ENCODE results near the gene TSHZ3.

Gene TSHZ3

DNA sequence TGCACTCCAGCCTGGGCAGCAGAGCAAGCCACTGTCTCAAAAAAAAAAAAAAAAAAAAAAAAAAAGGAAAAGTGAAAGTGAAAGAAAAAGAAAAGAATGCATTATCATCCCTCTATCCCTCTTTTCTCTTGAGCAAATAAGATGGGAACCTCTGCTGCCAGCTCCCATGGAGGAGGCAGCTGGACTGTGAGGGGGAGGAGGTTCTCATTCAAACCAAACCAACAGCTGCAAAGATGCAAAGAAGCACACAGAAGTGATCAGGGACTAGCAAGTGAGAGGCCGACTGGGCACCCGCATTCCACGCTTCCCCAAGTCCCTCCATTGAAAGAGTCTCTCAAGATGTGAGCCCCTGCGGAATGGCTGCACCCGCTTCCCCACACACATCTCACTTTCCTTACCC is 63.5 kb downstream of the TSHZ3 start:
- Histone ChIP-seq H3K79me2 (ENCODE audit: insufficient read depth, low read length) (no peaks in the 10 kb centered on the region), H3K4me3 (ENCODE audit: low read length, poor library complexity, severe bottlenecking) (no peak overlapping the region), H3K36me3 (ENCODE audit: insufficient read depth, low read length) (no peaks in the 10 kb centered on the region), H3F3A (ENCODE audit: low read depth) (no peaks in the 10 kb centered on the region), H3K27me3 (ENCODE audit: insufficient read depth, low read length, poor library complexity, severe bottlenecking) (no peaks in the 10 kb centered on the region), H3K4me2 (ENCODE audit: low read depth, low read length, poor library complexity, severe bottlenecking) (no peak overlapping the region), H3K9me2 (replicated peaks; ENCODE audit: low read depth, low read length) (no peaks in the 10 kb centered on the region), H3K9me3 (ENCODE audit: insufficient read depth, low read depth, low read length) (no peaks in the 10 kb centered on the region), H2AFZ (ENCODE audit: low read length) (no peak overlapping the region), H3K9ac (ENCODE audit: low read depth, low read length, poor library complexity, severe bottlenecking) (no peak overlapping the region), H3K4me1 (ENCODE audit: insufficient read depth, low read length, poor library complexity, severe bottlenecking) (no peaks in the 10 kb centered on the region), H4K20me1 (ENCODE audit: insufficient read depth, low read length, poor library complexity, severe bottlenecking) (no peaks in the 10 kb centered on the region)
- TF ChIP-seq EZH2phosphoT487 (IDR thresholded peaks at IDR 0.05; ENCODE audit: borderline replicate concordance) = no peak
- TF ChIP-seq, protein P1, sequence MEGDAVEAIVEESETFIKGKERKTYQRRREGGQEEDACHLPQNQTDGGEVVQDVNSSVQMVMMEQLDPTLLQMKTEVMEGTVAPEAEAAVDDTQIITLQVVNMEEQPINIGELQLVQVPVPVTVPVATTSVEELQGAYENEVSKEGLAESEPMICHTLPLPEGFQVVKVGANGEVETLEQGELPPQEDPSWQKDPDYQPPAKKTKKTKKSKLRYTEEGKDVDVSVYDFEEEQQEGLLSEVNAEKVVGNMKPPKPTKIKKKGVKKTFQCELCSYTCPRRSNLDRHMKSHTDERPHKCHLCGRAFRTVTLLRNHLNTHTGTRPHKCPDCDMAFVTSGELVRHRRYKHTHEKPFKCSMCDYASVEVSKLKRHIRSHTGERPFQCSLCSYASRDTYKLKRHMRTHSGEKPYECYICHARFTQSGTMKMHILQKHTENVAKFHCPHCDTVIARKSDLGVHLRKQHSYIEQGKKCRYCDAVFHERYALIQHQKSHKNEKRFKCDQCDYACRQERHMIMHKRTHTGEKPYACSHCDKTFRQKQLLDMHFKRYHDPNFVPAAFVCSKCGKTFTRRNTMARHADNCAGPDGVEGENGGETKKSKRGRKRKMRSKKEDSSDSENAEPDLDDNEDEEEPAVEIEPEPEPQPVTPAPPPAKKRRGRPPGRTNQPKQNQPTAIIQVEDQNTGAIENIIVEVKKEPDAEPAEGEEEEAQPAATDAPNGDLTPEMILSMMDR (conservative IDR thresholded peaks at IDR 0.05; ENCODE audit: low read length) = no peak

DNA sequence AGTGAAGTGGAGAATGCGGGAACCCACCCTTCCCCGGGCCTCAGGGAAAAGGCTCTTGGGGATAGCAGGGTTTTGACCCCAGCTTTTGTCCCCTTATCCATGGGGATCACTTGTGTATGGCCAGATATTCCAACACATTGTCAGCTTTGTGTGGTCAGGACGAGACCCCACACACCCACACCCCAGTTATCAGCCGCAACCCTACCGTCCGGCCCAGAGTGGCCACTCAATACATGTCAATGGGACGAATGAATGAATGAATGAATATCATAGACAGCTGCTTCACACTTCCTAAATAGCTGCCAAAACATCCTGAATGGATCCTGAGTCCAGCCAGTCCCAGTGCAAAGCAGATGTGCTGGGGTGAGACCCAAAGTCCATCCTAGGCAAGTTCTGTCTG is 64.6 kb downstream of the TSHZ3 start:
- H3F3A ChIP-seq (ENCODE audit: low read depth) = no peaks in the 10 kb centered on the region
- no peaks in the 10 kb centered on the region for H3K4me1 ChIP-seq (ENCODE audit: insufficient read depth, low read length, poor library complexity, severe bottlenecking)
- H3K36me3 ChIP-seq (ENCODE audit: insufficient read depth, low read length) = no peaks in the 10 kb centered on the region
- H3K79me2 ChIP-seq (ENCODE audit: insufficient read depth, low read length) = no peaks in the 10 kb centered on the region
- no peak overlapping the region for H3K9ac ChIP-seq (ENCODE audit: low read depth, low read length, poor library complexity, severe bottlenecking)
- H2AFZ ChIP-seq (ENCODE audit: low read length) = no peak overlapping the region
- TF ChIP-seq EZH2phosphoT487 (IDR thresholded peaks at IDR 0.05; ENCODE audit: borderline replicate concordance) = no peak
- TF ChIP-seq, protein P1 (conservative IDR thresholded peaks at IDR 0.05; ENCODE audit: low read length) = no peak
- no peaks in the 10 kb centered on the region for H3K27me3 ChIP-seq (ENCODE audit: insufficient read depth, low read length, poor library complexity, severe bottlenecking)
- H3K4me3 ChIP-seq (ENCODE audit: low read length, poor library complexity, severe bottlenecking) = no peak overlapping the region
- no peaks in the 10 kb centered on the region for H3K9me2 ChIP-seq (replicated peaks; ENCODE audit: low read depth, low read length)
- no peaks in the 10 kb centered on the region for H4K20me1 ChIP-seq (ENCODE audit: insufficient read depth, low read length, poor library complexity, severe bottlenecking)
- H3K9me3 ChIP-seq (ENCODE audit: insufficient read depth, low read depth, low read length) = no peaks in the 10 kb centered on the region
- no peak overlapping the region for H3K4me2 ChIP-seq (ENCODE audit: low read depth, low read length, poor library complexity, severe bottlenecking)

DNA sequence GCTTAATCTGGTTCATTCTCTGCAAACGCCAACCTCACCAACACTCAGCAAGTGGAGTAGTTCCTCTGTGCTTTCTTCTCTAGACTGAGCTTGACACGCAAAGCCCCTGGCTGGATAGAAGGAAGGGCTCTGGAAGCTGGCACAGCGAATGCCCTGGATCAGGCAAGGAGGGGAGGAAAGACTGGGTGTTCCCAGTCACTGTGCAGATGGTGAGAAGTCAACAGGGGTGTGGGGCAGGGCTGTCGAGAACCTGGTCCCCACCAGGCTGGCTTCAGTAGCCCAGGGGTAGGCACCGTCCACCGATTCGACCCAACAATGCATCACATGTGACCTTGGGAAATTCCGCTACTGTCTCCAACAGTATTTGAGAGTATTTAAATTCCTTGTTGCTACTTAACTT is 65.5 kb downstream of the TSHZ3 start:
- no peaks in the 10 kb centered on the region for H3K36me3 ChIP-seq (ENCODE audit: insufficient read depth, low read length)
- H3K79me2 ChIP-seq (ENCODE audit: insufficient read depth, low read length) = no peaks in the 10 kb centered on the region
- no peaks in the 10 kb centered on the region for H4K20me1 ChIP-seq (ENCODE audit: insufficient read depth, low read length, poor library complexity, severe bottlenecking)
- no peaks in the 10 kb centered on the region for H3K9me2 ChIP-seq (replicated peaks; ENCODE audit: low read depth, low read length)
- no peak for TF ChIP-seq EZH2phosphoT487 (IDR thresholded peaks at IDR 0.05; ENCODE audit: borderline replicate concordance)
- TF ChIP-seq, protein P1 (conservative IDR thresholded peaks at IDR 0.05; ENCODE audit: low read length) = no peak
- H3K27me3 ChIP-seq (ENCODE audit: insufficient read depth, low read length, poor library complexity, severe bottlenecking) = no peaks in the 10 kb centered on the region
- no peaks in the 10 kb centered on the region for H3K4me1 ChIP-seq (ENCODE audit: insufficient read depth, low read length, poor library complexity, severe bottlenecking)
- H3K4me2 ChIP-seq (ENCODE audit: low read depth, low read length, poor library complexity, severe bottlenecking) = no peak overlapping the region
- no peak overlapping the region for H3K9ac ChIP-seq (ENCODE audit: low read depth, low read length, poor library complexity, severe bottlenecking)
- H3K9me3 ChIP-seq (ENCODE audit: insufficient read depth, low read depth, low read length) = no peaks in the 10 kb centered on the region
- H3K4me3 ChIP-seq (ENCODE audit: low read length, poor library complexity, severe bottlenecking) = no peak overlapping the region
- no peak overlapping the region for H2AFZ ChIP-seq (ENCODE audit: low read length)
- H3F3A ChIP-seq (ENCODE audit: low read depth) = no peaks in the 10 kb centered on the region

Measured in Loucy (cell line).